ENCODE data around the gene IFT88.

The IFT88 gene

GRCh38 chr13:20544201-20544923 is 22.6 kb upstream of the IFT88 start:
- Histone ChIP-seq H4K8ac (ENCODE audit: low read depth, low read length) (no peak overlapping the region), H3K79me2 (ENCODE audit: control insufficient read depth, insufficient read depth, low read length) (no peaks in the 10 kb centered on the region), H2BK120ac (ENCODE audit: low read depth, low read length) (no peak overlapping the region), H3K27ac (ENCODE audit: low read depth, low read length) (no peak overlapping the region), H3K4me2 (ENCODE audit: low read length) (no peak overlapping the region), H3K9ac (ENCODE audit: low read length) (no peak overlapping the region), H3K4me3 (ENCODE audit: low read length) (no peak overlapping the region), H3K56ac (ENCODE audit: low read length) (no peak overlapping the region), H3K79me1 (ENCODE audit: low read length) (no peaks in the 10 kb centered on the region), H4K5ac (ENCODE audit: low read length) (no peak overlapping the region), H3K23ac (ENCODE audit: low read length) (no peak overlapping the region), H3K36me3 (ENCODE audit: control insufficient read depth, insufficient read depth, low read length) (no peaks in the 10 kb centered on the region), H3K4ac (ENCODE audit: low read depth, low read length) (no peak overlapping the region), H3K18ac (ENCODE audit: low read length) (no peak overlapping the region), H2BK5ac (ENCODE audit: low read length) (no peak overlapping the region), H3K27me3 (ENCODE audit: insufficient read depth, low read length, poor library complexity) (no peaks in the 10 kb centered on the region), H3K4me1 (ENCODE audit: control insufficient read depth, low read depth, low read length) (no peaks in the 10 kb centered on the region), H2AK5ac (ENCODE audit: low read length) (no peak overlapping the region), H2BK15ac (replicated peaks; ENCODE audit: low read depth) (no peak overlapping the region)
- WGBS (ENCODE audit: extremely low coverage, insufficient coverage, low lambda C conversion rate): no CpG with 5 or more reads among the region's 7 CpGs
- no peak for DNase-seq

DNA sequence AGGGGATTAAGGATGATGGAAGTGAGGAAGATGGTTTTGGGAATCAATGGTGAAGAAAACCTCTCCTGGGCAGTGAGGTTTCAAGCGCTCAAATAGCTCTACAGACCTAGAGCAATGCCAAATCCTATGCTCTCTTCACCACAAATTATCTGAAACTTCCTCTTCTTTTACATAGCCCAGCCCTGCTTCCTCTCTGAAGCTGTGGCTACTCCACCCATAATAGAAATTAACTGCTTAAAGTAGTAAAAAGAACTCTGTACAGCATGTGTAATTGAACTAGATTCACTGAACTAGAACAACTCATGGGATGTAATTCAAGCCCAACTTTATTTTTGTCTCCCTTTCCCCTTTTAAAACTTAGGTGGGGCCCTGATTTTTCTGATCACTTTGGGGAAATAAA is 20.4 kb upstream of the IFT88 start:
- H4K8ac ChIP-seq (ENCODE audit: low read depth, low read length): no peak overlapping the region
- H3K18ac ChIP-seq (ENCODE audit: low read length): no peak overlapping the region
- H3K23ac ChIP-seq (ENCODE audit: low read length): no peak overlapping the region
- no peak overlapping the region for H2BK15ac ChIP-seq (replicated peaks; ENCODE audit: low read depth)
- H3K79me1 ChIP-seq (ENCODE audit: low read length): no peaks in the 10 kb centered on the region
- no peaks in the 10 kb centered on the region for H3K36me3 ChIP-seq (ENCODE audit: control insufficient read depth, insufficient read depth, low read length)
- no peak overlapping the region for H3K4me2 ChIP-seq (ENCODE audit: low read length)
- no peak overlapping the region for H3K27ac ChIP-seq (ENCODE audit: low read depth, low read length)
- no peak overlapping the region for H3K4ac ChIP-seq (ENCODE audit: low read depth, low read length)
- H2BK5ac ChIP-seq (ENCODE audit: low read length): no peak overlapping the region
- no peak overlapping the region for H3K4me3 ChIP-seq (ENCODE audit: low read length)
- H3K79me2 ChIP-seq (ENCODE audit: control insufficient read depth, insufficient read depth, low read length): no peaks in the 10 kb centered on the region
- H3K9ac ChIP-seq (ENCODE audit: low read length): no peak overlapping the region
- DNase-seq: no peak
- no peak overlapping the region for H4K5ac ChIP-seq (ENCODE audit: low read length)
- no peak overlapping the region for H3K56ac ChIP-seq (ENCODE audit: low read length)
- H3K4me1 ChIP-seq (ENCODE audit: control insufficient read depth, low read depth, low read length): no peaks in the 10 kb centered on the region
- no CpG with 5 or more reads among the region's 1 CpG for WGBS (ENCODE audit: extremely low coverage, insufficient coverage, low lambda C conversion rate)
- no peak overlapping the region for H2AK5ac ChIP-seq (ENCODE audit: low read length)
- H2BK120ac ChIP-seq (ENCODE audit: low read depth, low read length): no peak overlapping the region
- H3K27me3 ChIP-seq (ENCODE audit: insufficient read depth, low read length, poor library complexity): no peaks in the 10 kb centered on the region

DNA sequence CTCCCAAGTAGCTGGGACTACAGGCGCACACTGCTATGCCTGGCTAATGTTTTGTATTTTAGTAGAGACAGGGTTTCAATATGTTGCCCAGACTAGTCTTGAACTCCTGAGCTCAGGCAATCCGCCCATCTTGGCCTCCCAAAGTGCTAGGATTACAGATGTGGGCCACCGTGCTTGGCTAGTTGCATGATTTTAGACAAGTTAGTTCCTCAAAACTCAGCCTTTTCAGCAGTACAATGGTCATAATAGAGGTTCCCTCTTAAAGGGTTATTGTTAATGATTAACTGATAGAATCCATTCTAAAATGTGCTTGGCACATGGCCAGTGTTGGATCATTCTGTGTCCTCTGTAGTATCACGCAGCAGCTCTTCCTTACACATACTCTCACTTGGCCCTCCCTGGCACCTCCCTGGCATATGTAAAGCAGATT is 19.5 kb upstream of the IFT88 start:
- DNase-seq: no peak
- no peaks in the 10 kb centered on the region for H3K79me1 ChIP-seq (ENCODE audit: low read length)
- H3K18ac ChIP-seq (ENCODE audit: low read length): no peak overlapping the region
- H3K4me3 ChIP-seq (ENCODE audit: low read length): no peak overlapping the region
- no peak overlapping the region for H2BK120ac ChIP-seq (ENCODE audit: low read depth, low read length)
- no peak overlapping the region for H4K8ac ChIP-seq (ENCODE audit: low read depth, low read length)
- no peak overlapping the region for H2AK5ac ChIP-seq (ENCODE audit: low read length)
- no peak overlapping the region for H3K4ac ChIP-seq (ENCODE audit: low read depth, low read length)
- H3K4me2 ChIP-seq (ENCODE audit: low read length): no peak overlapping the region
- no peak overlapping the region for H3K27ac ChIP-seq (ENCODE audit: low read depth, low read length)
- no peak overlapping the region for H3K23ac ChIP-seq (ENCODE audit: low read length)
- H2BK5ac ChIP-seq (ENCODE audit: low read length): no peak overlapping the region
- H3K27me3 ChIP-seq (ENCODE audit: insufficient read depth, low read length, poor library complexity): no peaks in the 10 kb centered on the region
- no peak overlapping the region for H2BK15ac ChIP-seq (replicated peaks; ENCODE audit: low read depth)
- H3K4me1 ChIP-seq (ENCODE audit: control insufficient read depth, low read depth, low read length): no peaks in the 10 kb centered on the region
- whole genome bisulfite sequencing (ENCODE audit: extremely low coverage, insufficient coverage, low lambda C conversion rate): no CpG with 5 or more reads among the region's 4 CpGs
- H3K79me2 ChIP-seq (ENCODE audit: control insufficient read depth, insufficient read depth, low read length): no peaks in the 10 kb centered on the region
- no peak overlapping the region for H3K9ac ChIP-seq (ENCODE audit: low read length)
- H4K5ac ChIP-seq (ENCODE audit: low read length): no peak overlapping the region
- H3K56ac ChIP-seq (ENCODE audit: low read length): no peak overlapping the region
- H3K36me3 ChIP-seq (ENCODE audit: control insufficient read depth, insufficient read depth, low read length): no peaks in the 10 kb centered on the region

GRCh38 chr13:20550799-20551198 is 16.2 kb upstream of the IFT88 start:
- Histone ChIP-seq H3K4me2 (ENCODE audit: low read length) (no peak overlapping the region), H3K36me3 (ENCODE audit: control insufficient read depth, insufficient read depth, low read length) (no peaks in the 10 kb centered on the region), H2AK5ac (ENCODE audit: low read length) (no peak overlapping the region), H3K56ac (ENCODE audit: low read length) (no peak overlapping the region), H3K27me3 (ENCODE audit: insufficient read depth, low read length, poor library complexity) (no peaks in the 10 kb centered on the region), H2BK120ac (ENCODE audit: low read depth, low read length) (no peak overlapping the region), H3K4ac (ENCODE audit: low read depth, low read length) (no peak overlapping the region), H3K4me3 (ENCODE audit: low read length) (no peak overlapping the region), H4K8ac (ENCODE audit: low read depth, low read length) (no peak overlapping the region), H3K79me2 (ENCODE audit: control insufficient read depth, insufficient read depth, low read length) (no peaks in the 10 kb centered on the region), H2BK15ac (replicated peaks; ENCODE audit: low read depth) (no peak overlapping the region), H3K4me1 (ENCODE audit: control insufficient read depth, low read depth, low read length) (no peaks in the 10 kb centered on the region), H3K27ac (ENCODE audit: low read depth, low read length) (no peak overlapping the region), H3K79me1 (ENCODE audit: low read length) (no peaks in the 10 kb centered on the region), H3K9ac (ENCODE audit: low read length) (no peak overlapping the region), H3K18ac (ENCODE audit: low read length) (no peak overlapping the region), H3K23ac (ENCODE audit: low read length) (no peak overlapping the region), H2BK5ac (ENCODE audit: low read length) (no peak overlapping the region), H4K5ac (ENCODE audit: low read length) (no peak overlapping the region)
- no peak for DNase-seq
- no CpG with 5 or more reads among the region's 5 CpGs for WGBS (ENCODE audit: extremely low coverage, insufficient coverage, low lambda C conversion rate)

DNA sequence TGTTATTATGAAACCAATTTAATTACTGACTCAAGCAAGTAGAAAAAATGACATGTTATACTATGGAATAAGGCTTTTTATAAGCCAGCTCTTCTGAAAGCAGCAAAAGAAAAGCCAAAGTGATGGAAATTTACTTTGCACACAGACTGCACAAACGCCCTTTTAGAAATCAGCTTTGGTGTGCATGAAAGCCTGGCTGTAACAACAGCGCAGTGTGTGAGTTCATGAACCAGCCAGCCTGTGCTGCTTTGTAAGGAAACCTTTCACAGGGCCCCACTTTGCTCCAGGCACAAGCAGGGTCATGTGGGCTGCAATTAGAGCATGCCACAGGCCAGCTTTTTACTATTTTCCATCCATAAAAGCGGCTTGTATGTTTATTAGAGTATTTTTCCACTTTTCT is 13.6 kb upstream of the IFT88 start:
- no peak overlapping the region for H3K18ac ChIP-seq (ENCODE audit: low read length)
- no peak overlapping the region for H4K5ac ChIP-seq (ENCODE audit: low read length)
- no peak overlapping the region for H3K23ac ChIP-seq (ENCODE audit: low read length)
- H3K79me2 ChIP-seq (ENCODE audit: control insufficient read depth, insufficient read depth, low read length): no peaks in the 10 kb centered on the region
- no peak overlapping the region for H3K56ac ChIP-seq (ENCODE audit: low read length)
- H3K4me2 ChIP-seq (ENCODE audit: low read length): no peak overlapping the region
- no peak overlapping the region for H2BK15ac ChIP-seq (replicated peaks; ENCODE audit: low read depth)
- WGBS (ENCODE audit: extremely low coverage, insufficient coverage, low lambda C conversion rate): no CpG with 5 or more reads among the region's 3 CpGs
- no peaks in the 10 kb centered on the region for H3K27me3 ChIP-seq (ENCODE audit: insufficient read depth, low read length, poor library complexity)
- no peak overlapping the region for H2AK5ac ChIP-seq (ENCODE audit: low read length)
- no peak overlapping the region for H3K27ac ChIP-seq (ENCODE audit: low read depth, low read length)
- DNase-seq: no peak
- H3K4me3 ChIP-seq (ENCODE audit: low read length): no peak overlapping the region
- H3K36me3 ChIP-seq (ENCODE audit: control insufficient read depth, insufficient read depth, low read length): no peaks in the 10 kb centered on the region
- H3K79me1 ChIP-seq (ENCODE audit: low read length): no peaks in the 10 kb centered on the region
- no peaks in the 10 kb centered on the region for H3K4me1 ChIP-seq (ENCODE audit: control insufficient read depth, low read depth, low read length)
- H2BK5ac ChIP-seq (ENCODE audit: low read length): no peak overlapping the region
- H4K8ac ChIP-seq (ENCODE audit: low read depth, low read length): no peak overlapping the region
- H2BK120ac ChIP-seq (ENCODE audit: low read depth, low read length): no peak overlapping the region
- no peak overlapping the region for H3K9ac ChIP-seq (ENCODE audit: low read length)
- no peak overlapping the region for H3K4ac ChIP-seq (ENCODE audit: low read depth, low read length)

- H3K27ac ChIP-seq (ENCODE audit: low read depth, low read length): no peak overlapping the region
- no peaks in the 10 kb centered on the region for H3K79me2 ChIP-seq (ENCODE audit: control insufficient read depth, insufficient read depth, low read length)
- no CpG with 5 or more reads among the region's 3 CpGs for WGBS (ENCODE audit: extremely low coverage, insufficient coverage, low lambda C conversion rate)
- no peak overlapping the region for H4K8ac ChIP-seq (ENCODE audit: low read depth, low read length)
- no peak overlapping the region for H2BK5ac ChIP-seq (ENCODE audit: low read length)
- H3K4me1 ChIP-seq (ENCODE audit: control insufficient read depth, low read depth, low read length): no peaks in the 10 kb centered on the region
- no peak overlapping the region for H3K4ac ChIP-seq (ENCODE audit: low read depth, low read length)
- H3K9ac ChIP-seq (ENCODE audit: low read length): no peak overlapping the region
- H2AK5ac ChIP-seq (ENCODE audit: low read length): no peak overlapping the region
- H4K5ac ChIP-seq (ENCODE audit: low read length): no peak overlapping the region
- no peak overlapping the region for H2BK120ac ChIP-seq (ENCODE audit: low read depth, low read length)
- no peak for DNase-seq
- H3K18ac ChIP-seq (ENCODE audit: low read length): no peak overlapping the region
- no peak overlapping the region for H3K56ac ChIP-seq (ENCODE audit: low read length)
- H3K36me3 ChIP-seq (ENCODE audit: control insufficient read depth, insufficient read depth, low read length): no peaks in the 10 kb centered on the region
- H3K4me2 ChIP-seq (ENCODE audit: low read length): no peak overlapping the region
- H3K4me3 ChIP-seq (ENCODE audit: low read length): no peak overlapping the region
- no peaks in the 10 kb centered on the region for H3K79me1 ChIP-seq (ENCODE audit: low read length)
- no peaks in the 10 kb centered on the region for H3K27me3 ChIP-seq (ENCODE audit: insufficient read depth, low read length, poor library complexity)
- H2BK15ac ChIP-seq (replicated peaks; ENCODE audit: low read depth): no peak overlapping the region
- no peak overlapping the region for H3K23ac ChIP-seq (ENCODE audit: low read length)
These were observed 8.0 kb upstream of the IFT88 start for GRCh38 chr13:20558982-20559381.
